ENCODE results near the gene GSDMA.
"Not testable (repeated sequence)": the region's sequence is repeated elsewhere in the genome, so short reads cannot be mapped to it uniquely, and the experiment has no call there.

The GSDMA gene

GRCh38 chr17:39929646-39930407 is 33.0 kb upstream of the GSDMA start:
- DNase-seq = peak; percentile 90

GRCh38 chr17:39933912-39934311 is 28.9 kb upstream of the GSDMA start:
- DNase-seq = no peak

GRCh38 chr17:39934324-39934723 is 28.5 kb upstream of the GSDMA start:
- DNase-seq = no peak

GRCh38 chr17:39935909-39936308 is 26.9 kb upstream of the GSDMA start:
- peak; percentile 33 for DNase-seq

GRCh38 chr17:39937447-39937846 is 25.4 kb upstream of the GSDMA start:
- DNase-seq = no peak

GRCh38 chr17:39938140-39938869 is 24.5 kb upstream of the GSDMA start:
- DNase-seq = no peak

GRCh38 chr17:39939106-39939505 is 23.7 kb upstream of the GSDMA start:
- no peak for DNase-seq

- DNase-seq = peak; percentile 79
Observed at GRCh38 chr17:39939588-39940419, 23.0 kb upstream of the GSDMA start.

- DNase-seq = no peak
Observed at GRCh38 chr17:39943702-39944392, 19.0 kb upstream of the GSDMA start.

- DNase-seq = no peak
Observed at GRCh38 chr17:39944393-39944711, 18.5 kb upstream of the GSDMA start.

- no peak for DNase-seq
Observed at GRCh38 chr17:39946551-39947330, 16.1 kb upstream of the GSDMA start.

- not testable (repeated sequence) for DNase-seq
Observed at GRCh38 chr17:39948489-39948828, 14.3 kb upstream of the GSDMA start.

- no peak for DNase-seq
Observed at GRCh38 chr17:39949028-39949427, 13.8 kb upstream of the GSDMA start.

- no peak for DNase-seq
Observed at GRCh38 chr17:39950871-39951348, 11.9 kb upstream of the GSDMA start.

GRCh38 chr17:39951924-39952679 is 10.7 kb upstream of the GSDMA start:
- no peak for DNase-seq

- DNase-seq = peak; percentile 95
Observed at GRCh38 chr17:39952680-39953470, 9.9 kb upstream of the GSDMA start.

GRCh38 chr17:39953471-39953888 is 9.3 kb upstream of the GSDMA start:
- DNase-seq = no peak

- DNase-seq = no peak
Observed at GRCh38 chr17:39954876-39955275, 7.9 kb upstream of the GSDMA start.

GRCh38 chr17:39955726-39956225 is 7.0 kb upstream of the GSDMA start:
- DNase-seq = no peak

- no peak for DNase-seq
Observed at GRCh38 chr17:39960524-39961041, 2.2 kb upstream of the GSDMA start.
